GM12878 (cell line): ENCODE measurements around the gene BPGM. TPM values are rescaled to one million over a fixed set of nuclear protein-coding genes. Genes with fewer than 3 reads are reported as not detected.

ENCODE experiments used
- ATAC-seq: fragments of 200-7000 bp; cut with Tn5 transposase; 3 replicates; pipeline ENCODE4 v1.9.1; 2020; ENCODE audit warnings: mild to moderate bottlenecking, moderate library complexity
- BruUV-seq: library from RNA; stranded (reverse); fragments of 400-500 nt; replicated peaks from 2 replicates; lab custom pipeline; 2021; lab: Mats Ljungman, UMichigan
- CTCF ChIA-PET: fragments of 300-600 bp; sonication (Branson Sonifier 250); formaldehyde crosslinking; extraction: SDS; loops from one replicate; lab custom pipeline; 2021; ENCODE audit warnings: inconsistent platforms; lab: Yijun Ruan, JAX
- POLR2A ChIA-PET: fragments of 350-600 bp; formaldehyde crosslinking; extraction: SDS; loops from one replicate; lab custom pipeline; 2021; ENCODE audit warnings: inconsistent platforms; lab: Charles Lee
- RAD21 ChIA-PET: fragments of 300-600 bp; sonication (Branson Sonifier 250); formaldehyde crosslinking; loops from one replicate; lab custom pipeline; 2023; ENCODE audit warnings: antibody characterized with exemption; ENCODE audit not compliant: unreplicated experiment; lab: Charles Lee
- SMC1A ChIA-PET: fragments of 300-600 bp; sonication (Branson Sonifier 250); formaldehyde crosslinking; loops from one replicate; lab custom pipeline; 2023; ENCODE audit not compliant: unreplicated experiment, uncharacterized antibody; lab: Charles Lee
- DNase-seq: peaks from one replicate; pipeline ENCODE4 v3.0.0-alpha.2; 2011; ENCODE audit warnings: low read depth, low spot score
- FAIRE-seq: peaks from 3 replicates; lab custom pipeline; 2011; peaks lifted over from hg19 to GRCh38; lab: Jason Lieb, UNC
- H2AFZ ChIP-seq: 2 replicates; pipeline ENCODE4 v1.6.0; 2011; ENCODE audit warnings: low read depth, low read length, control low read depth; ENCODE audit not compliant: control insufficient read depth
- H3K27ac ChIP-seq: 2 replicates; pipeline ENCODE4 v1.5.1; 2011; ENCODE audit warnings: control low read depth; ENCODE audit not compliant: control insufficient read depth, insufficient read depth
- H3K27me3 ChIP-seq, 2 experiments: replicated peaks in 1 of 2; 2 replicates each; pipeline versions ENCODE4 v1.6.0 to v1.6.1; 2011; ENCODE audit warnings: low read length in 1 of 2; ENCODE audit not compliant: control insufficient read depth in 2 of 2, insufficient read depth in 2 of 2
- H3K36me3 ChIP-seq, 2 experiments: 2 replicates each; pipeline ENCODE4 v1.5.1; 2011; ENCODE audit warnings: low read length in 1 of 2; ENCODE audit not compliant: control insufficient read depth in 2 of 2, insufficient read depth in 2 of 2
- H3K4me1 ChIP-seq: 2 replicates; pipeline ENCODE4 v1.6.1; 2011; ENCODE audit warnings: mild to moderate bottlenecking, low read length, moderate library complexity, mixed read lengths; ENCODE audit not compliant: control insufficient read depth, insufficient read depth
- H3K4me2 ChIP-seq: 2 replicates; pipeline ENCODE4 v1.6.0; 2011; ENCODE audit warnings: control low read depth; ENCODE audit not compliant: control insufficient read depth, insufficient read depth
- H3K4me3 ChIP-seq: fragments of 200-600 bp; sonication (generic); 2 replicates; pipeline ENCODE4 v1.5.1; 2016
- H3K79me2 ChIP-seq: 2 replicates; pipeline ENCODE4 v1.6.0; 2011; ENCODE audit warnings: low read length; ENCODE audit not compliant: control insufficient read depth, insufficient read depth
- H3K9ac ChIP-seq: 2 replicates; pipeline ENCODE4 v1.8.0; 2011; ENCODE audit warnings: low read length, control low read depth, mixed read lengths; ENCODE audit not compliant: control insufficient read depth, insufficient read depth
- H3K9me3 ChIP-seq: replicated peaks from 3 replicates; pipeline ENCODE4 v1.5.1; 2011; ENCODE audit warnings: mild to moderate bottlenecking, low read length; ENCODE audit not compliant: control insufficient read depth, insufficient read depth
- H4K20me1 ChIP-seq: 2 replicates; pipeline ENCODE4 v1.6.0; 2011; ENCODE audit not compliant: control insufficient read depth, insufficient read depth
- DPF2 ChIP-seq: fragments of 450-650 bp; IDR thresholded peaks from 2 replicates; pipeline ENCODE4 v1.6.1; 2017; ENCODE audit warnings: mild to moderate bottlenecking
- RELB ChIP-seq: fragments of 450-650 bp; IDR thresholded peaks from 2 replicates; pipeline ENCODE4 v1.6.1; 2017; ENCODE audit warnings: low read depth, mild to moderate bottlenecking, moderate library complexity
- RFX5 ChIP-seq: IDR thresholded peaks from 2 replicates; pipeline ENCODE4 v1.6.1; 2011; ENCODE audit warnings: low read depth, low read length, improper control_type of control experiment
- STAT3 ChIP-seq: IDR thresholded peaks from 2 replicates; pipeline ENCODE4 v1.6.1; 2011; ENCODE audit warnings: low read depth, low read length, improper control_type of control experiment
- ZNF207 ChIP-seq: fragments of 450-650 bp; IDR thresholded peaks from 2 replicates; pipeline ENCODE4 v1.6.1; 2014; ENCODE audit warnings: antibody characterized with exemption, mild to moderate bottlenecking, borderline replicate concordance
- WGBS: methylation state at CpG from one replicate; pipeline ENCODE4 v1.1.6; 2016; ENCODE audit warnings: low lambda C conversion rate; ENCODE audit not compliant: insufficient replicate concordance, insufficient coverage; ENCODE audit errors: missing lambda C conversion rate; 5-methylcytosine and 5-hydroxymethylcytosine counted together
- in situ Hi-C: fragments of 300-500 bp; cut with MboI; formaldehyde crosslinking; loops from 9 replicates; pipeline ENCODE4 v1.14.3; 2018; ENCODE audit warnings: mixed read lengths
- intact Hi-C: fragments of 100-400 bp; cut with micrococcal nuclease; formaldehyde crosslinking; loops from one replicate; pipeline ENCODE4 v1.14.2; 2022; ENCODE audit not compliant: unreplicated experiment
- polyA plus RNA-seq, 11 experiments: library from polyadenylated mRNA; depleted of rRNA in 4 of 11; unstranded in 6 of 11; stranded (reverse) in 5 of 11; fragments of >200 nt; fragmentation: Nextera tagmentation in 4 of 11; fragmentation: Illumina TruSeq in 1 of 11; extraction: Ambion mirVana in 4 of 11; extraction: Trizol in 1 of 11; gene quantifications; 1 replicate in 1 of 11; 2 replicates in 10 of 11; pipeline versions ENCODE4 v1.2.1 to v1.2.3, GENCODE V29; 2011 to 2016; ENCODE audit warnings: inconsistent platforms in 2 of 11, missing spikeins in 2 of 11, low read depth in 1 of 11
- total RNA-seq, 4 experiments: library from RNA; depleted of rRNA in 3 of 4; stranded (reverse); fragments of >200 nt in 3 of 4; fragmentation: Illumina TruSeq in 1 of 4; extraction: Trizol in 1 of 4; gene quantifications; 2 replicates each; pipeline versions ENCODE4 v1.2.1 to v1.2.3, GENCODE V29; 2013 to 2021

Gene BPGM
- total and polyA plus RNA-seq, 10 of the 15 experiments (the other 5 are each of a cell fraction or from before 2014, with no cell fraction given): 9.0 to 20.1 (median 15.2) TPM

- WGBS: 84% methylated on average over 7 of the region's 7 CpGs
- Histone ChIP-seq H3K36me3 (peaks cover 0 to 3% of the 10 kb centered on the region in 2 experiments; a peak in 1 of 4 replicates), H3K27me3 (no peaks in the 10 kb centered on the region), H4K20me1 (no peaks in the 10 kb centered on the region), H3K79me2 (no peaks in the 10 kb centered on the region), H3K4me2 (no peak overlapping the region), H3K27ac (no peak overlapping the region), H3K9me3 (peaks cover 6% of the 10 kb centered on the region; the same call in 2 of the 3 replicates)
- in situ Hi-C loops: no loop called here
- intact Hi-C loops: no loop called here
- SMC1A ChIA-PET: interaction anchor here (1.1 to 1.4 kb wide), 2 partner anchors 10 to 13 kb away, joined by 3 read pairs; no protein-coding TSS in a partner anchor
- no peak for DNase-seq
- CTCF ChIA-PET: no interaction called here
- RAD21 ChIA-PET: interaction anchor here (1.3 kb wide), 1 partner anchor 23 kb away, joined by 3 read pairs; no protein-coding TSS in a partner anchor
- FAIRE-seq: no peak
- POLR2A ChIA-PET: no interaction called here
- ATAC-seq: no peak
- no peak for TF ChIP-seq RFX5
- no peak for TF ChIP-seq RELB
- no peak for TF ChIP-seq STAT3
- TF ChIP-seq DPF2: no peak
- TF ChIP-seq ZNF207: no peak
- TF ChIP-seq, all 136 proteins: peak for 0
- Histone ChIP-seq H3K4me3 (no peak overlapping the region), H3K9ac (no peak overlapping the region), H3K4me1 (no peaks in the 10 kb centered on the region), H2AFZ (no peak overlapping the region)
- BruUV-seq: no TSS peak
These were observed 13.7 kb downstream of the BPGM start for GRCh38 chr7:134660242-134660785.
